ENCODE measurements around the gene PSENEN. TPM values are rescaled to one million over a fixed set of nuclear protein-coding genes. Genes with fewer than 3 reads are reported as not detected.
"Not testable (repeated sequence)": the region's sequence is repeated elsewhere in the genome, so short reads cannot be mapped to it uniquely, and the experiment has no call there.

PSENEN gene
- total and polyA plus RNA-seq, 9 of the 15 experiments (the other 6 are each of a cell fraction or from before 2014, with no cell fraction given): 34.5 to 299 (median 61.1) TPM

- no peak for TF ChIP-seq BHLHE40 (IDR thresholded peaks at IDR 0.05; ENCODE audit: low read length)
Observed at GRCh38 chr19:35723671-35724070, 21.8 kb upstream of the PSENEN start (continued).

GRCh38 chr19:35724132-35724531 is 21.3 kb upstream of the PSENEN start:
- H3K27me3 ChIP-seq (ENCODE audit: control insufficient read depth in 2 of 2, insufficient read depth in 2 of 2, low read length in 2 of 2); H3K9me1 ChIP-seq (ENCODE audit: control insufficient read depth, insufficient read depth, low read length); H2AFZ ChIP-seq (ENCODE audit: low read depth, low read length); H3K4me2 ChIP-seq (ENCODE audit: insufficient read depth, low read length); H3K4me3 ChIP-seq; FAIRE-seq; H3K27ac ChIP-seq (ENCODE audit: extremely low read depth, low read depth, low read length); ATAC-seq; DNase-seq (ENCODE audit: extremely low read depth in 1 of 4, low spot score in 3 of 4); CTCF ChIA-PET (ENCODE audit: low intra/inter-chr PET ratio); in situ Hi-C loops (cut with MboI); BruUV-seq (replicated peaks); H3K9me3 ChIP-seq (replicated peaks; ENCODE audit: control insufficient read depth, insufficient read depth, low read depth, low read length); H3K9ac ChIP-seq (ENCODE audit: insufficient read depth in 1 of 2, low read depth in 2 of 2, low read length in 2 of 2); intact Hi-C loops (cut with micrococcal nuclease); H4K20me1 ChIP-seq (replicated peaks; ENCODE audit: control insufficient read depth, insufficient read depth, low read length): not testable (repeated sequence)
- Histone ChIP-seq H3K36me3 (ENCODE audit: control insufficient read depth, insufficient read depth, low read length) (peaks cover 94% of the 10 kb centered on the region; the same call in 2 of the 3 replicates), H3K4me1 (replicated peaks in 1 of 2; ENCODE audit: control insufficient read depth in 2 of 2, insufficient read depth in 2 of 2, low read length in 2 of 2) (peaks cover 3 to 23% of the 10 kb centered on the region in 2 experiments), H3K79me2 (ENCODE audit: control insufficient read depth, insufficient read depth, low read length) (peaks cover 21% of the 10 kb centered on the region)
- POLR2A ChIA-PET: interaction anchor here (0.6 to 3.2 kb wide), 4 partner anchors 13 to 63 kb away, joined by 3 to 19 read pairs (median 8); partner anchors contain the start of genes PSENEN and U2AF1L4
- WGBS (ENCODE audit: insufficient coverage, low coverage, missing lambda C conversion rate): 95% methylated on average over 7 of the region's 7 CpGs

GRCh38 chr19:35724560-35724959 is 20.9 kb upstream of the PSENEN start:
- no peak for ATAC-seq
- no peak for FAIRE-seq
- Histone ChIP-seq H3K9ac (ENCODE audit: insufficient read depth in 1 of 2, low read depth in 2 of 2, low read length in 2 of 2) (no peak overlapping the region; a peak in 1 of 4 replicates), H3K79me2 (ENCODE audit: control insufficient read depth, insufficient read depth, low read length) (peaks cover 17% of the 10 kb centered on the region), H3K9me1 (ENCODE audit: control insufficient read depth, insufficient read depth, low read length) (no peaks in the 10 kb centered on the region), H3K4me3 (no peak overlapping the region), H4K20me1 (replicated peaks; ENCODE audit: control insufficient read depth, insufficient read depth, low read length) (0 out of 2 replicates have a peak, but pooled peaks cover 2% of the 10 kb centered on the region), H3K4me1 (replicated peaks in 1 of 2; ENCODE audit: control insufficient read depth in 2 of 2, insufficient read depth in 2 of 2, low read length in 2 of 2) (peaks cover 0 to 18% of the 10 kb centered on the region in 2 experiments; a peak in 2 of 5 replicates), H3K4me2 (ENCODE audit: insufficient read depth, low read length) (no peak overlapping the region), H3K27ac (ENCODE audit: extremely low read depth, low read depth, low read length) (no peak overlapping the region), H3K36me3 (ENCODE audit: control insufficient read depth, insufficient read depth, low read length) (peaks cover 95% of the 10 kb centered on the region; the same call in 2 of the 3 replicates), H2AFZ (ENCODE audit: low read depth, low read length) (no peak overlapping the region), H3K27me3 (ENCODE audit: control insufficient read depth in 2 of 2, insufficient read depth in 2 of 2, low read length in 2 of 2) (no peaks in the 10 kb centered on the region), H3K9me3 (replicated peaks; ENCODE audit: control insufficient read depth, insufficient read depth, low read depth, low read length) (no peaks in the 10 kb centered on the region)
- no peak for DNase-seq (ENCODE audit: extremely low read depth in 1 of 4, low spot score in 3 of 4)
- WGBS (ENCODE audit: insufficient coverage, low coverage, missing lambda C conversion rate): 97% methylated on average over 9 of the region's 12 CpGs
- CTCF ChIA-PET (ENCODE audit: low intra/inter-chr PET ratio): no interaction called here
- in situ Hi-C loops (cut with MboI): no loop called here
- TF ChIP-seq ZNF407 (IDR thresholded peaks at IDR 0.05; ENCODE audit: low read depth) (no peak), POLR2G (IDR thresholded peaks at IDR 0.05; ENCODE audit: low read depth, low read length) (0 out of 2 replicates have a peak, but pooled peaks have one; percentile 38), SNAPC5 (CRISPR knock-in tag; IDR thresholded peaks at IDR 0.05) (no peak), ZNF561 (CRISPR knock-in tag; conservative IDR thresholded peaks at IDR 0.05) (no peak)
- no TSS peak for BruUV-seq (replicated peaks)
- intact Hi-C loops (cut with micrococcal nuclease): no loop called here
- POLR2A ChIA-PET: interaction anchor here (0.6 to 3.2 kb wide), 4 partner anchors 13 to 214 kb away, joined by 3 to 19 read pairs (median 8); partner anchors contain the start of genes PSENEN and U2AF1L4
